Memory B cell (primary cell): ENCODE results near the gene PRRT1.
A peak's percentile ranks its signal among the peaks of the same experiment; 100 is the strongest.
"Not testable (repeated sequence)": the region's sequence is repeated elsewhere in the genome, so short reads cannot be mapped to it uniquely, and the experiment has no call there.

Source experiments
- ATAC-seq: fragments of 150-1000 bp; cut with Tn5 transposase; 2 replicates; pipeline ENCODE4 v1.10.0; 2021; ENCODE audit warnings: low read depth, mild to moderate bottlenecking, moderate library complexity
- DNase-seq, 2 donors: peaks; one replicate each; pipeline ENCODE4 v3.0.0; 2022; ENCODE audit warnings: low spot score in 2 of 2
- H3K27ac Mint-ChIP-seq: one replicate; pipeline ENCODE4 v1.8.0; 2022; ENCODE audit warnings: mild to moderate bottlenecking, moderate library complexity, mixed read lengths
- H3K27me3 Mint-ChIP-seq: one replicate; pipeline ENCODE4 v1.8.0; 2022; ENCODE audit warnings: mixed read lengths
- H3K36me3 Mint-ChIP-seq: one replicate; pipeline ENCODE4 v1.8.0; 2022; ENCODE audit warnings: mild to moderate bottlenecking, mixed read lengths
- H3K4me1 Mint-ChIP-seq: one replicate; pipeline ENCODE4 v1.8.0; 2022; ENCODE audit warnings: mixed read lengths
- H3K4me3 Mint-ChIP-seq: one replicate; pipeline ENCODE4 v1.8.0; 2022; ENCODE audit warnings: mild to moderate bottlenecking, moderate library complexity, mixed read lengths
- H3K9me3 Mint-ChIP-seq: one replicate; pipeline ENCODE4 v1.8.0; 2022; ENCODE audit warnings: mixed read lengths

The PRRT1 gene

GRCh38 chr6:32154514-32155161 lies 2.9 kb upstream of the PRRT1 start:
- ATAC-seq (peak; percentile 87), DNase-seq (peak; percentile 53 to 66)
- Mint-ChIP-seq H3K9me3 (no peaks in the 10 kb centered on the region), H3K36me3 (peaks cover 2% of the 10 kb centered on the region), H3K4me1 (peaks cover 24% of the 10 kb centered on the region), H3K4me3 (peak overlapping the region; percentile 84), H3K27me3 (peaks cover 22% of the 10 kb centered on the region), H3K27ac (peak overlapping the region; percentile 0)

- H3K4me1 Mint-ChIP-seq, result peaks cover 24% of the 10 kb centered on the region
- no peaks in the 10 kb centered on the region for H3K9me3 Mint-ChIP-seq
- H3K27me3 Mint-ChIP-seq, result peaks cover 25% of the 10 kb centered on the region
- H3K4me3 Mint-ChIP-seq, result peak within 1 kb of the TSS; percentile 84
- no peak for DNase-seq
- H3K27ac Mint-ChIP-seq, result peak within 1 kb of the TSS; percentile 0
- peak; percentile 41 for ATAC-seq
- H3K36me3 Mint-ChIP-seq, result peaks cover 2% of the 10 kb centered on the region
Observed at GRCh38 chr6:32153564-32154513, 2.1 kb upstream of the PRRT1 start, which contains the start of gene PPT2. Gene PPT2, plus strand, starts transcription at chr6:32154141. Its CDS starts 454 bp downstream, at chr6:32154595.

- Mint-ChIP-seq H3K27ac (no peak overlapping the region), H3K27me3 (peaks cover 31% of the 10 kb centered on the region), H3K4me1 (peaks cover 24% of the 10 kb centered on the region), H3K9me3 (no peaks in the 10 kb centered on the region), H3K4me3 (peak overlapping the region; percentile 67), H3K36me3 (no peaks in the 10 kb centered on the region)
- ATAC-seq (no peak), DNase-seq (no peak)
Observed at GRCh38 chr6:32152769-32153563, 1.2 kb upstream of the PRRT1 start.

GRCh38 chr6:32151181-32151862 lies 417 bp downstream of the PRRT1 start:
- Mint-ChIP-seq H3K27ac (no peak overlapping the region), H3K36me3 (no peaks in the 10 kb centered on the region), H3K9me3 (no peaks in the 10 kb centered on the region), H3K4me3 (no peak overlapping the region), H3K4me1 (peaks cover 24% of the 10 kb centered on the region), H3K27me3 (peaks cover 37% of the 10 kb centered on the region)
- no peak for DNase-seq
- ATAC-seq, result no peak

GRCh38 chr6:32149932-32150870 lies 1.5 kb downstream of the PRRT1 start:
- Mint-ChIP-seq H3K4me3 (no peak overlapping the region), H3K36me3 (no peaks in the 10 kb centered on the region), H3K27me3 (peaks cover 33% of the 10 kb centered on the region), H3K9me3 (no peaks in the 10 kb centered on the region), H3K4me1 (peaks cover 21% of the 10 kb centered on the region), H3K27ac (no peak overlapping the region)
- ATAC-seq (no peak), DNase-seq (no peak)

- Mint-ChIP-seq H3K4me1 (peaks cover 14% of the 10 kb centered on the region), H3K9me3 (no peaks in the 10 kb centered on the region), H3K4me3 (peak overlapping the region; percentile 46), H3K27me3 (peaks cover 32% of the 10 kb centered on the region), H3K36me3 (no peaks in the 10 kb centered on the region), H3K27ac (no peak overlapping the region)
- DNase-seq (no peak), ATAC-seq (no peak)
Observed at GRCh38 chr6:32149092-32149755, 2.5 kb downstream of the PRRT1 start.

GRCh38 chr6:32148289-32149091 lies 3.2 kb downstream of the PRRT1 start:
- Mint-ChIP-seq H3K27me3 (peaks cover 32% of the 10 kb centered on the region), H3K27ac (no peak overlapping the region), H3K4me1 (peaks cover 9% of the 10 kb centered on the region)

GRCh38 chr6:32147401-32148132 lies 4.2 kb downstream of the PRRT1 start:
- ATAC-seq (peak; percentile 28), DNase-seq (no peak)
- H3K9me3 Mint-ChIP-seq, result no peaks in the 10 kb centered on the region
- H3K4me1 Mint-ChIP-seq, result peaks cover 3% of the 10 kb centered on the region
- H3K27ac Mint-ChIP-seq, result no peak overlapping the region
- no peaks in the 10 kb centered on the region for H3K36me3 Mint-ChIP-seq
- H3K4me3 Mint-ChIP-seq, result no peak overlapping the region
- H3K27me3 Mint-ChIP-seq, result peaks cover 32% of the 10 kb centered on the region

More at GRCh38 chr6:32148289-32149091, 3.2 kb downstream of the PRRT1 start:
- Mint-ChIP-seq H3K36me3 (no peaks in the 10 kb centered on the region), H3K9me3 (no peaks in the 10 kb centered on the region), H3K4me3 (peak overlapping the region; percentile 46)
- peak in 1 of 2 donors; percentile 38 for DNase-seq
- ATAC-seq, result peak; percentile 53

- Mint-ChIP-seq H3K4me3 (no peak overlapping the region), H3K27ac (no peak overlapping the region), H3K4me1 (peaks cover 3% of the 10 kb centered on the region), H3K27me3 (peaks cover 35% of the 10 kb centered on the region), H3K9me3 (no peaks in the 10 kb centered on the region), H3K36me3 (no peaks in the 10 kb centered on the region)
- no peak for ATAC-seq
- DNase-seq, result no peak
Observed at GRCh38 chr6:32146687-32147086, 5.1 kb downstream of the PRRT1 start.

GRCh38 chr6:32146287-32146686 lies 5.5 kb downstream of the PRRT1 start:
- Mint-ChIP-seq H3K9me3 (no peaks in the 10 kb centered on the region), H3K4me1 (peaks cover 3% of the 10 kb centered on the region), H3K36me3 (no peaks in the 10 kb centered on the region), H3K27me3 (peaks cover 36% of the 10 kb centered on the region), H3K27ac (no peak overlapping the region), H3K4me3 (no peak overlapping the region)
- no peak for DNase-seq
- no peak for ATAC-seq

- H3K27me3 Mint-ChIP-seq, result peaks cover 26% of the 10 kb centered on the region
- ATAC-seq, H3K27ac Mint-ChIP-seq, H3K9me3 Mint-ChIP-seq, DNase-seq, H3K4me3 Mint-ChIP-seq, H3K36me3 Mint-ChIP-seq, H3K4me1 Mint-ChIP-seq: not testable (repeated sequence)
Observed at GRCh38 chr6:32144238-32144637, 7.5 kb downstream of the PRRT1 start.
